ENCODE data around the gene MAB21L3.

The MAB21L3 gene

DNA sequence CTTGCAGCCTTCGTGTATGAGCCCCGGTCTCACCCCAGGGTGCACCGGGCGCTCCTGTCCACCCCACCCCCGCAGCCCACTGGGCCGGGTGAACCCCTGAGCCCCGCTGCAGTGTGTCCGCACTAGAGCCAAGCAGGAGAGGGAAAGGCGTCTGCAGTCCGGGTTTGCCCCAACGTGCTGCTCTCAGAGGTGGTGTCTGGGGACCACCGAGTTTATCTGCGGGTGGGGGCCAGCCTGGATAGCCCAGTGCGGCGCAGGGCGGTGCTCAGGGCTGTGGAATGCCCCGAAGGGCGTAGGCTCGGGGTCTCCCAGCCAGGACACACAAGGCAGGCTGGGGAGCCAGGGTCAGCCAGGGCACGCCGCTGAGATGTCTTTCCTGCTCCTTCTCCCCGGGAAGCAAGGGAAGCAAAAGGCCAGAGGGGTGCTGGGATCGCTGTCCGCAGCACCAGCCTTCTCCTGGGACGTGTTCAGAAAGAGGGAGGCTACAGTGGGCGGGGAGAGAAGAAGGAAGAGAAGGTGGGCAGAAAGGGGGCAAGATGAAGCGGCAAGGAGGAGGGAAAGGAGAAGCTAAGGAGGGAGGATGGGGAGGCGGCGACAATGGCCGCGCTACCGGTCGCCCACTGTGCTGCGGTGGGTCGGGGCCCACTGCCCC, 56.6 kb downstream of the MAB21L3 start:
- DNase-seq, result no peak

DNA sequence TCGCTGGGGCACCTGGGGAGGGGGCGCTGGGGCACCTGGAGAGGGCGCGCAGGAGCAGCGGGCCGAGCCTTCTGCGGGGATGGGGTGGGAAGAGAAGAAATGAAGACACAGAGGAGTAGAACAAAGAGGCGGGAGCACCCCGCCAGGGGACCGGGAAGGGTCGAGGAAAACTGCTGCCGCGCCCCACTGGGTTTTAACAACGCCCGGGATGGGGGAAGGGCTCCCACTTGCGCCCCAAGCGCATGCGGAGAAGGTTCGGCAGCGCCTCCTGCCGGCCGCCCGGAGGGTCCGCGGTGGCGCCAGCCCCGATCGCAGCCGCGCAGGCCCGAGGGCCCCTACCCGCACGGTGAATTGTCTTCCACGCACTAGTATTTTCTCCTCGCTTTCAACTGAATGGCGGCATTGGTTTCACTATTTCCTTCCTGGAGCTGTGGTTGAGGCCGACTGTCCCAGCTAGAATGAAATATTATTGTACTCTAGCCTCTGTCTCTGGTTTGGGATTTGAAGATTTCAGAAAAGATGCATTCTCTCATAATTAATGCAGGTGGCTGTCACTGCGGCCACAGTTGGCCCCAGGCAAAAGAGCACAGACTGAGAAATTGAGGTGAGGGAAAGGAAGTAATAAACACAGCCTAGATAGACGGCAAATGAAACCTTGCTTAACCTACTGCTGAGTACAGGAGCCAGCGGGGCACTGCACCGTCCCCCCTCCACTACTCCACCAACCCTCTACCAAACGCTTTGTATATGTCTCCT, 57.3 kb downstream of the MAB21L3 start:
- DNase-seq, result no peak

DNA sequence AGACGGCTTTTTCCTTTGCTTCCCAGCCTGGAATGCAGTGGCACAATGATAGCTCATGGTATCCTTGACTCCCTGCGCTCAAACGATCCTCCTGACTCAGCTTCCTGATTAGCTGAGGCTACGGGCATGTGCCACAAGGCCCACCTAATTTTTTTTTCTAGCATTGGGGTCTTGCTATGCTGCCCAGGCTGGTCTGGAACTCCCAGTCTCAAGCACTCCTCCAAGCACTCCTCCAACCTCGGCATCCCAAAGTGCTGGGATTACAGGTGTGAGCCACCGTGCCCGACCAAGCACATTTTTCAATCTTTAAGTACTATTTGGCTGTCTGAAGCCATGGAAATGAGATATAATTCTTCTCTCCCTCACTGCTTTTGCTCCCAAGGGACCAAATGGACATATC, 58.7 kb downstream of the MAB21L3 start:
- DNase-seq, result no peak

DNA sequence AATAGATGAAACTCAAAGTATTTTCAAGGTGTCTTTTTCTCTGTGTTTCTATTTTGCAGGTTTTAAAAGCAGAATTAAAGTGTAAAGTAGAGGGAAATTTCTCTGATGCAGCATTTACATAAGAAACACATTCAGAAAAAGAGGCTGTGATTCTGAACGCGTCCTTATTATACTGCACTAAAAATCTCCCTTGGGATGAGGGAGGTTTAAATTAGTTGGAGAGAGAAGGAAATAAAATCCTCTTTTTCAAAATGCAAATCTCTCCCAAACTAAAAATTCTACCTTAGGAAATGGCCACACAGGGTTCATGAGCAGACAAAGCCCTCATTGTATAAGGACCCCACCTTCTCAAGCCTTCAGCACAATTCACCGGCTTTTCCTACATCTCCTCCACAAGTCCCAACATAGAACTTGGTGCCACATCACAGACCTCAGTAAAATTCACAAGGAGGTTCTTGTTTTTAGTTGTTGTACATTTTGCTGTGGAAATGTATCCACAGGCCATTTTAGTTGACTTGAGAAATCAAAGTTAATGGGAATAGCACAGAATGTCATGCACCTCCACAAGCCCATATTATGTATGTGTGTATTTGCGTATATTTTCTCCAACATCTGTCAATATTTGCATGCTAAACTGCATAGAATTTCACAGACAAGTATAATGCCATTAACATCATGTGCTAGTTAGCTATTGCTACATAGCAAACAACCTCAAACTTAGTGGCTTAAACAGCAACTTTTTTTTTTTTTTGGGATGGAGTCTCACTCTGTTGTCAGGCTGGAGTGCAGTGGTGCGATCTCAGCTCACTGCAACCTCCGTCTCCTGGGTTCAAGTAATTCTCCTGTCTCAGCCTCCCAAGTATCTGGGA, 59.8 kb downstream of the MAB21L3 start:
- no peak for DNase-seq

DNA sequence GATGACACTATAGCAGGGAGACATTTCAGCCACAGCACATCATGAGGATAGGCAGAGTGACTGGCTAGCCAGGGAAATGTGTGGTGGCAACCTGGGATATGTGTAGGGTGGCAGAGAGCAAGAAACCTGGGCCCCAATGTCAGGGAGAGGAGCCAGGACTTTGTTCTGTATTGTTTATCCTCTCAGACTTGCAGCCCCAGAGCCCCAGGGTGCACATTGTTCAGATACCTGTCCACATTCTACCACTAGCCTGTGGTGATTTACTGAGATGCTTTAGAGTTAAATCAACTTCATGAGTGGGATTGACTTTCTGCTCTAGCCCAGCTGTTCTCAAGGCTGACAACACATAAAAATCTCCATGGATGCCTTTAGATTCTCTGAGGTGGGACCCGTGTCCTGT, 61.5 kb downstream of the MAB21L3 start:
- DNase-seq, result no peak

DNA sequence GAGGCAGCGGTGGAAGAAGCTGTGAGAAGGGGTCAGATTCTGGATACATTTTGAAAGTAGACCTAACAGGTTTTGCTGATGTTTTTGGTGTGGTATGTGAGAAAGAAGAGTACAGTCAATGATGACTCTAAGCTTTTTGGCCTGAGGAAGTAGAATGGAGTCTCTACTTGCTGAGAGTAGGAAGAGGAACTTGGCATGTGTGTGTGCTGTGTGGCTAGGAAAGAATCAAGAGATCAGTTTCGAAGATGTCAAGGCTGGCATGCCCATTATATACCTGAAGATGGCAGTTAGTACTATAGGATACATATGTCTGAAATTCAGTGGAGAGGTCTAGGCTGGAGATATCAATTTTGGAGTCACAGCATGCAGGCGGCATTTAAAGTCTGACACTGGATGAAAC, 64.4 kb downstream of the MAB21L3 start:
- no peak for DNase-seq

DNA sequence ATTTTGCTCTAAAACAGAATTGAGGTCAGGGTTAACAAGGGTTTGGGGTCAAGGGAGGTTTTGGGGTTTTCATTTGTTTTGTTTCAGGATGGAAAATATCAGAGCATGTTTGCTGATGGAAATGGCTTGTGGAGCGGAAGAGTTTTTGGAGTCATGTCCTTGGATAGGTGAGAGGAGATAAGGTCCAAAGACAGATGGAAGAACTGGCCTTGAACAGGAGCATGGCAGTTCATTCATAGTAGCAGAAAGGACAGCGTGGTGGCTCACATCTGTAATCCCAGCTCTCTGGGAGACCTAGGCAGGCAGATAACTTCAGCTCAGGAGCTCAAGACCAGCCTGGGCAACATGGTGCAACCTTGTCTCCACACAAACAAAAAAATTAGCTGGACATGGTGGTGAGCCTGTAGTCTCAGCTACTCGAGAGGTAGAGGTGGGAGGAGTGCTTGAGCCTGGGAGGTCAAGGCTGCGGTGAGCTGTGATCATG, 65.1 kb downstream of the MAB21L3 start:
- DNase-seq, result no peak

DNA sequence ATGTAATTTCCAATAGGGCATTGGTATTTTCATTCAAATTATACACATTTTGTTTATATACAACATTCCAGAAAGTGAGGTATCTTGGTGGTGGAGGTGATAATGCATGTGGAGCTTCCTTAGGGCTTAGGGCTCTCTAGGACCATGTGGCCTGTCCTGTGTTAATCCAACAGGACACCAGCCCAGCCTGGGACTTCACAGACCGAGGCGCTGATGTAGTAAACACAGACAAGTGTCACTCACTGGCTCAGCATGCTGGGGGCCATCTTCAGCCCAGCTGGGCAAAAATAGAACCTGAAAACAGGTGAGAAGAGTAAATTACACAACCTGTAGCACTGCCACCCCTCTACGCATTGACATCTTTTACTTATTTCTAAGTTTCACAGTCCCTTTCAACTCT, 66.7 kb downstream of the MAB21L3 start:
- no peak for DNase-seq

DNA sequence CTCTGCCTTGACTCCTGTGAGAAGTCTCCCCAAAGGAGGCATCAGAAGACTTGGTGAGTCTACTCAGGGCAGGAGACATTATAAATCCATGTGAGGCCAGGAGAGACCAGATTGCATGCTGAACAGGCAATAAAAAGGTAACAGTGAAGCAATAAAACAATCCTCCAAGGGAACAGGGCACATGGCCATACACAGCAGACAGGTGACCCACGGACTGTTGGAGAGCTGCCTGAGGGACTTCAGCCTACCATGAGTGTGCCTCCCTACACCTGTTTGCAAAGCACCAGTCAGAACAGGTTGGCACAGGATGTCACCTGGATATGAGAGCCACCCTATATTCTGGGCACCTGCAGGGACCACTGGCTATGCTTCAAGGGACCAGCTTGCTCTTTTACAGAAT, 67.6 kb downstream of the MAB21L3 start:
- DNase-seq, result no peak

DNA sequence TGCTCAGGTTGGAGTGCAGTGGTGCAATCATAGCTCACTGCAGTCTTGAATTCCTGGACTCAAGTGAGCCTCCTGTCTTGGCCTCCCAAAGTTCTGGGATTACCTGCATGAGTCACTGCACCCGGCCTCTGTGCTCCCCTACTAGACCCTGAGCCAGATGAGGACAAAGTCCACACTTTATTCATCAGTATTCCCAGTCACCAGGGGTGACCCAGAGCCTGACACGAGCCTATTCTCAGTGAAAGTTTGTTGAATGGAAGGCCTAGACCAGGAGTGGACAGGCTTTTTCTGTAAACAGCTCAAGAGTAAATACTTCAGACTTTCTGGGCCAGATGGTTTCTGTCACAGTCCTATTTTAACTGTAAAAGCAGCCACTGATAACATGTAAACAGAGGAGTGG, 68.2 kb downstream of the MAB21L3 start:
- no peak for DNase-seq

DNA sequence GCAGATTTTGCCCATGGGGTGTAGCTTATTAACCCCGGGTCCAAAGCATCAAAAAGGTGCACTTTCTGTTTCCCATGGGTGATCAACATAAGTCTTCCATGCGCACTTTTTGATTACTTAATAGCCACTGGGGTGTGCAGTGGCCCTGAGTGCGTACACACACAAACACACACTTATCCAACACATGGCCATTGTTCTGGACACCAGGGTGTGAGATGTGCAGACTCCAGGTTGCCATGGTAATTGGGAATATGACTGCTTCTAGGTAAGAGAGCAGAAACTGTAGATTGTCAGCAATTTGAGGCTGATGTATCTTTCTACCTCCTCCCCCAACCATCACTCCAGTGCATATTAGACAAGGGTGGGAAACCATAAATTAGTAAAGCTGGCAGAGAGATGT, 68.8 kb downstream of the MAB21L3 start:
- no peak for DNase-seq

DNA sequence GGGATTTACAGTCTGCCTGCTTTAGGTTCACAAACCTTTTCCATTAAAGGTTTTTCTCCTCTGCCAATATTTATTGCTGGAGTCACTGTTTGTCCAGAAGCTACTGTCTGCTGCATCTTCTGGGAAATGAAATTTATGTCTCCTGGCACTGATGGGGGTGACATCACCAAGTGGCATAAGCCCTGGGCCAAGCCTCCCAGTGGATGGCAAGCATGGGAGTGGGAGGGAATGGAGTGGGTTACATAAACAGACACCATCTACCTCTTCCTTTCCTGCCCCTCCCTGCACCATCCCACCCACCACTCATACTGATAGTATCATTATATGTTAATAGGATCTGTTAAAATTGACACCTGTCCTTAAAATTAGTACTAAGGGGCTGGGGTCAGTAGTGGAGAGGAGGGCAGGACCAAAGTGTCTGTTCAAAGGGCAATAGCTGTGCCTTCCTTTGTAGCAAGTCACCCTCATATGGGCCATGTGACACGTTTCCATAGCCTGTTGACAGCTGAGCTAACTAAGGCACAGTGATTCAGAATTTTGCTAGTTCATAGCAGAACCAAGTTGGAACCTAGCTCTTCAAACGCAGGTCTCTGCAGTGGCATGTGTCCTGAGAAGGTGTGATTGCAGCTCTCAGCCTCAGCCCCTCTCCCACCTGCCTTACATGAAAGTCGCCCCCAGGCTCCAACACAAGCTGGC, 71.0 kb downstream of the MAB21L3 start:
- DNase-seq, result no peak

Measured in NCI-H1694 treated with DMSO at 0.1 percent for 48 hours (cell line).